ENCODE measurements around the gene TTC39A. TPM values are rescaled to one million over a fixed set of nuclear protein-coding genes. Genes with fewer than 3 reads are reported as not detected.

TTC39A gene
- total and polyA plus RNA-seq, 2 donors (not counting 1 experiment from before 2014, with no cell fraction given): not detected

DNA sequence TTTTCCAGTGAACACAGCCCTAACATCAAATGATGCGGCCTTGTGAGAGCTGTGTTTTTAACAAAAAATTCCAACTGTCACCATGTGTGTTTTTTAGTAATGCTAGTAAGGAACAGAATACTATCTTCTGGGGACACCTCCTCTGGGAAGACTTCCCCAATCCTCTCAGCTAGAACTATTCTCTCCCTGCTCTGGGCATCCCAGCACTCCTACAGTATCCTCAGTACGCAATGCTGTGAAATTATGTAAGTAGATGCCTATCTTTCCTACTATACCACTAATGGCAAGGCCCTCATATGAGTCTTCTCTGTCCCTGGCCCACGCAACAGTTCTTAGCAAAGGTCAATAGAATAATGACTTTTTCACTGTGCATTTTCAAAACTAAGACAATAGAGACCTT lies 19.5 kb upstream of the TTC39A start:
- no peaks in the 10 kb centered on the region for H3K9me3 Mint-ChIP-seq (ENCODE audit: insufficient read depth)
- no peak overlapping the region for H3K4me3 Mint-ChIP-seq
- no peak overlapping the region for H2AFZ ChIP-seq (ENCODE audit: insufficient read depth, low read depth, low read length, poor library complexity, severe bottlenecking)
- H3K9me3 ChIP-seq (ENCODE audit: control extremely low read depth in 1 of 3, control insufficient read depth in 2 of 3, insufficient read depth in 1 of 3, low read length in 2 of 3): no peaks in the 10 kb centered on the region
- peaks cover 12% of the 10 kb centered on the region for H3K27me3 Mint-ChIP-seq
- POLR2A ChIA-PET: no interaction called here
- TF ChIP-seq, protein P1, sequence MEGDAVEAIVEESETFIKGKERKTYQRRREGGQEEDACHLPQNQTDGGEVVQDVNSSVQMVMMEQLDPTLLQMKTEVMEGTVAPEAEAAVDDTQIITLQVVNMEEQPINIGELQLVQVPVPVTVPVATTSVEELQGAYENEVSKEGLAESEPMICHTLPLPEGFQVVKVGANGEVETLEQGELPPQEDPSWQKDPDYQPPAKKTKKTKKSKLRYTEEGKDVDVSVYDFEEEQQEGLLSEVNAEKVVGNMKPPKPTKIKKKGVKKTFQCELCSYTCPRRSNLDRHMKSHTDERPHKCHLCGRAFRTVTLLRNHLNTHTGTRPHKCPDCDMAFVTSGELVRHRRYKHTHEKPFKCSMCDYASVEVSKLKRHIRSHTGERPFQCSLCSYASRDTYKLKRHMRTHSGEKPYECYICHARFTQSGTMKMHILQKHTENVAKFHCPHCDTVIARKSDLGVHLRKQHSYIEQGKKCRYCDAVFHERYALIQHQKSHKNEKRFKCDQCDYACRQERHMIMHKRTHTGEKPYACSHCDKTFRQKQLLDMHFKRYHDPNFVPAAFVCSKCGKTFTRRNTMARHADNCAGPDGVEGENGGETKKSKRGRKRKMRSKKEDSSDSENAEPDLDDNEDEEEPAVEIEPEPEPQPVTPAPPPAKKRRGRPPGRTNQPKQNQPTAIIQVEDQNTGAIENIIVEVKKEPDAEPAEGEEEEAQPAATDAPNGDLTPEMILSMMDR (IDR thresholded peaks at IDR 0.05): no peak
- no peak for TF ChIP-seq EZH2 (IDR thresholded peaks at IDR 0.05; ENCODE audit: borderline replicate concordance, insufficient read depth, low read depth, low read length, poor library complexity, severe bottlenecking)
- no CpG with 5 or more reads among the region's 3 CpGs for WGBS (ENCODE audit: insufficient coverage)
- H3K9ac ChIP-seq (ENCODE audit: low read length): no peak overlapping the region
- H3K36me3 ChIP-seq (replicated peaks in 1 of 2; ENCODE audit: control extremely low read depth in 1 of 2, control insufficient read depth in 1 of 2, extremely low read depth in 1 of 2, insufficient read depth in 2 of 2, low read length in 1 of 2): peaks cover 1 to 7% of the 10 kb centered on the region in 2 experiments
- intact Hi-C loops (cut with micrococcal nuclease): no loop called here
- no peak overlapping the region for H3K4me2 ChIP-seq (replicated peaks; ENCODE audit: low read depth, low read length, poor library complexity, severe bottlenecking)
- no peak overlapping the region for H3K4me3 ChIP-seq (ENCODE audit: control extremely low read depth in 1 of 5, extremely low read depth in 1 of 5, insufficient read depth in 1 of 5, low read depth in 2 of 5, low read length in 4 of 5)
- DNase-seq (no peak), ATAC-seq (ENCODE audit: low read depth) (no peak)
- CTCF ChIA-PET: no interaction called here
- H3K4me1 Mint-ChIP-seq: peaks cover 4% of the 10 kb centered on the region
- no peaks in the 10 kb centered on the region for H4K20me1 ChIP-seq (ENCODE audit: control insufficient read depth, insufficient read depth, low read length, poor library complexity, severe bottlenecking)
- peaks cover 0 to 3% of the 10 kb centered on the region in 2 donors for H3K4me1 ChIP-seq (ENCODE audit: control insufficient read depth in 2 of 2, insufficient read depth in 2 of 2, low read length in 2 of 2)
- H3K27ac ChIP-seq (ENCODE audit: low read length in 2 of 2): no peak overlapping the region
- H3K27ac Mint-ChIP-seq: no peak overlapping the region
- peaks cover 0 to 15% (median 7%) of the 10 kb centered on the region in 4 experiments for H3K27me3 ChIP-seq (replicated peaks in 1 of 4; ENCODE audit: control extremely low read depth in 1 of 4, control insufficient read depth in 3 of 4, insufficient read depth in 4 of 4, low read length in 3 of 4)
- H3K79me2 ChIP-seq (ENCODE audit: control insufficient read depth, insufficient read depth, low read length): no peaks in the 10 kb centered on the region

DNA sequence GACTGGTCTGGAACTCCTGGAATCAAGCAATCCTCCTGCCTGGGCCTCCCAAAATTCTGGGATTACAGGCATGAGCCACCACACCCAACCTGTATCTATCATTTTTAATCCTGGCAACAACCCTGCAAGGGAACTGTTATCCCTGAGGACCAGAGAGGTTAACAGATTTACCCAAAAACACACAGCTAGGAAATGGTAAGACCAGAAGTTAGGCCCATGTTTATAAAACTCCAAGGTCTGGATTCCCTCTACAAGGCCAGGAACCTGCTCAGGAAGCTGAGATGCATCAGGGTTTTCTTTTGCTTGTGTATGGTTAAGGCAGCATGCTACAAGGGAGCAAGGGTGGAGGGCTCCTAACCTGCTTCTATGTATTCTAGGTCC lies 17.8 kb upstream of the TTC39A start:
- ChIA-PET CTCF (interaction anchor here (0.7 kb wide), 1 partner anchor 48 kb away, joined by 4 read pairs; no protein-coding TSS in a partner anchor), POLR2A (no interaction called here)
- H3K27ac ChIP-seq (ENCODE audit: low read length in 2 of 2): no peak overlapping the region
- no peak overlapping the region for H3K27ac Mint-ChIP-seq
- H3K4me1 Mint-ChIP-seq: peaks cover 12% of the 10 kb centered on the region
- no peak overlapping the region for H2AFZ ChIP-seq (ENCODE audit: insufficient read depth, low read depth, low read length, poor library complexity, severe bottlenecking)
- ATAC-seq (ENCODE audit: low read depth) (no peak), DNase-seq (no peak)
- H3K27me3 Mint-ChIP-seq: peaks cover 23% of the 10 kb centered on the region
- no peaks in the 10 kb centered on the region for H3K79me2 ChIP-seq (ENCODE audit: control insufficient read depth, insufficient read depth, low read length)
- no peak overlapping the region for H3K4me2 ChIP-seq (replicated peaks; ENCODE audit: low read depth, low read length, poor library complexity, severe bottlenecking)
- H3K4me3 ChIP-seq (ENCODE audit: control extremely low read depth in 1 of 5, extremely low read depth in 1 of 5, insufficient read depth in 1 of 5, low read depth in 2 of 5, low read length in 4 of 5): no peak overlapping the region
- no peaks in the 10 kb centered on the region for H3K9me3 ChIP-seq (ENCODE audit: control extremely low read depth in 1 of 3, control insufficient read depth in 2 of 3, insufficient read depth in 1 of 3, low read length in 2 of 3)
- peaks cover 6 to 10% of the 10 kb centered on the region in 2 donors for H3K4me1 ChIP-seq (ENCODE audit: control insufficient read depth in 2 of 2, insufficient read depth in 2 of 2, low read length in 2 of 2)
- no peaks in the 10 kb centered on the region for H3K36me3 ChIP-seq (replicated peaks in 1 of 2; ENCODE audit: control extremely low read depth in 1 of 2, control insufficient read depth in 1 of 2, extremely low read depth in 1 of 2, insufficient read depth in 2 of 2, low read length in 1 of 2)
- no peaks in the 10 kb centered on the region for H4K20me1 ChIP-seq (ENCODE audit: control insufficient read depth, insufficient read depth, low read length, poor library complexity, severe bottlenecking)
- peaks cover 0 to 30% (median 17%) of the 10 kb centered on the region in 4 experiments for H3K27me3 ChIP-seq (replicated peaks in 1 of 4; ENCODE audit: control extremely low read depth in 1 of 4, control insufficient read depth in 3 of 4, insufficient read depth in 4 of 4, low read length in 3 of 4)
- no peak overlapping the region for H3K9ac ChIP-seq (ENCODE audit: low read length)
- intact Hi-C loops (cut with micrococcal nuclease): no loop called here
- H3K9me3 Mint-ChIP-seq (ENCODE audit: insufficient read depth): no peaks in the 10 kb centered on the region
- no peak for TF ChIP-seq EZH2 (IDR thresholded peaks at IDR 0.05; ENCODE audit: borderline replicate concordance, insufficient read depth, low read depth, low read length, poor library complexity, severe bottlenecking)
- TF ChIP-seq, protein P1 (IDR thresholded peaks at IDR 0.05): no peak
- H3K4me3 Mint-ChIP-seq: no peak overlapping the region
